Measurements from ENCODE around the gene GPR137B.

DNA sequence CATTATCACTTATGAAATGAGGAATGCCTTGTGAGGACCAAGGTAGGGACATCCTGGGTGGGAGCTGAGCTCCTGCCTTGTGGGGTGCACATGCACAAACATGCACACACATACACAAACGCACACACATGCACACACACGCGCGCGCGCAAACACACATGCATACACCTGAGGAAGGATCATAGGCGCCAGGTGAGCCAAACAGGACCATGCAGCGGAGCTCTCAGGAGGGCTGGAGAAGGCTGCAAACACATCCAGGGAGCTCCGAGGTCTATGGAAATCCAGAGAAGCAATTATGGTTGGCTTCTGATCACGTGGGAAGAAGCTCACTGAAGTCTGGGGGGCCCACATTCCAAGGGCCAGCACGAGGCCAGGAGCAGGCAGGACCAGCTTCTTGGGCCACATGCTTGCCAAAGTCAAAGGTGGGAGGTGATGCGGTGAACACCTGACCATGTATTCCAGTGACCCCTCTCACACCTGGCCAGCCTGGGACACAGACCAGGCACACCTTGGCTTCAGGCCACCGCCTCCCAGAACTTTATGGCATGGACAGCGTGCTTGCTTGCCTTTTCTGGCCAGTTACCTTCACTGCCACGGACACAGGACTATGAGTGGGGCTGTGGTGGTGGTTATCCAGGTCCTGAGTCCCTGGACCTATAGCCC, 13.6 kb downstream of the GPR137B start:
- no peak for TF ChIP-seq CTCF (IDR thresholded peaks at IDR 0.05 in 2 of 3, conservative IDR thresholded peaks at IDR 0.05 in 1 of 3; ENCODE audit: borderline replicate concordance in 1 of 3, insufficient read depth in 1 of 3, low read depth in 2 of 3, low read length in 2 of 3)
- TF ChIP-seq EZH2 (IDR thresholded peaks at IDR 0.05): no peak
- TF ChIP-seq ZFX (IDR thresholded peaks at IDR 0.05): no peak
- no peak for TF ChIP-seq POLR2A (IDR thresholded peaks at IDR 0.05; ENCODE audit: borderline replicate concordance, extremely low read depth, insufficient read depth, insufficient read length)
- TF ChIP-seq, protein P1, sequence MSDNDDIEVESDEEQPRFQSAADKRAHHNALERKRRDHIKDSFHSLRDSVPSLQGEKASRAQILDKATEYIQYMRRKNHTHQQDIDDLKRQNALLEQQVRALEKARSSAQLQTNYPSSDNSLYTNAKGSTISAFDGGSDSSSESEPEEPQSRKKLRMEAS (IDR thresholded peaks at IDR 0.05): no peak
- TF ChIP-seq JUND (IDR thresholded peaks at IDR 0.05): no peak
- no peak for TF ChIP-seq SIN3A (IDR thresholded peaks at IDR 0.05; ENCODE audit: low read depth)
- no peak for TF ChIP-seq POLR2AphosphoS5 (IDR thresholded peaks at IDR 0.05; ENCODE audit: low read depth, low read length)
- TF ChIP-seq CBX3 (IDR thresholded peaks at IDR 0.05; ENCODE audit: low read depth): no peak
- no peak for TF ChIP-seq ZBTB33 (IDR thresholded peaks at IDR 0.05; ENCODE audit: extremely low read depth, insufficient replicate concordance, low read length)
- no peak for TF ChIP-seq CEBPB (IDR thresholded peaks at IDR 0.05; ENCODE audit: low read depth)
- no peak for TF ChIP-seq RAD21 (IDR thresholded peaks at IDR 0.05; ENCODE audit: low read depth)
- TF ChIP-seq EZH2phosphoT487 (IDR thresholded peaks at IDR 0.05; ENCODE audit: borderline replicate concordance): no peak

Measured in HCT116 (cell line).